ENCODE results near the gene SLIT3. TPM values are rescaled to one million over a fixed set of nuclear protein-coding genes. Genes with fewer than 3 reads are reported as not detected.

The SLIT3 gene
- total and polyA plus RNA-seq, 2 experiments from 2014 or later = 0.59 to 0.71 TPM

- TF ChIP-seq EZH2 (IDR thresholded peaks at IDR 0.05; ENCODE audit: low read depth, unreplicated experiment) (no peak), NANOG (IDR thresholded peaks at IDR 0.05; ENCODE audit: borderline replicate concordance) (no peak), CREB1 (CRISPR knock-in tag; IDR thresholded peaks at IDR 0.05; ENCODE audit: low read depth) (no peak), ZNF462 (CRISPR knock-in tag; IDR thresholded peaks at IDR 0.05) (no peak), ZNF114 (CRISPR knock-in tag; IDR thresholded peaks at IDR 0.05) (no peak), STAT1 (IDR thresholded peaks at IDR 0.05; ENCODE audit: unreplicated experiment) (no peak), POLR2AphosphoS5 (IDR thresholded peaks at IDR 0.05; ENCODE audit: low read depth) (no peak)
These were observed 359.0 kb downstream of the SLIT3 start (continued) for GRCh38 chr5:168941901-168942300.

- H3K27ac ChIP-seq (ENCODE audit: low read depth) = no peak overlapping the region
- H2AFZ ChIP-seq = no peak overlapping the region
- H3K4me2 ChIP-seq = no peak overlapping the region
- no peaks in the 10 kb centered on the region for H3K9me3 Mint-ChIP-seq
- peaks cover 5% of the 10 kb centered on the region for H3K4me1 Mint-ChIP-seq
- no peaks in the 10 kb centered on the region for H3K27me3 Mint-ChIP-seq (ENCODE audit: insufficient read depth, low read depth, poor library complexity)
- H3K4me3 Mint-ChIP-seq = no peak overlapping the region
- no peaks in the 10 kb centered on the region for H3K27me3 ChIP-seq (ENCODE audit: insufficient read depth)
- DNase-seq (ENCODE audit: low spot score) (no peak), ATAC-seq (no peak)
- no peak overlapping the region for H3K4me3 ChIP-seq
- no peaks in the 10 kb centered on the region for H3K36me3 ChIP-seq (ENCODE audit: insufficient read depth)
- no peak overlapping the region for H3K27ac Mint-ChIP-seq
- H4K20me1 ChIP-seq (replicated peaks; ENCODE audit: insufficient read depth) = no peaks in the 10 kb centered on the region
- H3K79me2 ChIP-seq (replicated peaks; ENCODE audit: insufficient read depth) = no peaks in the 10 kb centered on the region
- no peaks in the 10 kb centered on the region for H3F3A ChIP-seq (replicated peaks; ENCODE audit: low read depth)
- no peaks in the 10 kb centered on the region for H3K9me2 ChIP-seq (ENCODE audit: insufficient read depth)
- H3K36me3 Mint-ChIP-seq (ENCODE audit: low read depth) = no peaks in the 10 kb centered on the region
- H3K4me1 ChIP-seq (ENCODE audit: insufficient read depth) = peaks cover 7% of the 10 kb centered on the region
- TF ChIP-seq REST (IDR thresholded peaks at IDR 0.05; ENCODE audit: unreplicated experiment) (no peak), CREB1 (CRISPR knock-in tag; IDR thresholded peaks at IDR 0.05; ENCODE audit: low read depth) (no peak), EZH2 (IDR thresholded peaks at IDR 0.05; ENCODE audit: low read depth, unreplicated experiment) (no peak), EZH2phosphoT487 (IDR thresholded peaks at IDR 0.05; ENCODE audit: unreplicated experiment) (no peak), STAT1 (IDR thresholded peaks at IDR 0.05; ENCODE audit: unreplicated experiment) (no peak), ETS1 (IDR thresholded peaks at IDR 0.05) (no peak)
These were observed 360.2 kb downstream of the SLIT3 start for GRCh38 chr5:168940712-168941111.

All from GM23338 (cell line).